Spleen (tissue), 7 donors: Measurements from ENCODE around the gene CHIC2.

ENCODE experiments used
- POLR2A ChIP-seq, 3 donors: fragments of 450-650 bp; IDR thresholded peaks; one replicate each; pipeline ENCODE4 v1.5.1; 2017; ENCODE audit warnings: antibody characterized with exemption in 3 of 3, mild to moderate bottlenecking in 1 of 3
- POLR2AphosphoS5 ChIP-seq, 3 donors: sonication (generic); formaldehyde crosslinking; IDR thresholded peaks; one replicate each; pipeline ENCODE4 v1.5.1; 2017; ENCODE audit warnings: antibody characterized with exemption in 3 of 3
- TF ChIP-seq, protein P1 (sequence below), 11 experiments: fragments of 200-600 bp in 7 of 11; fragments of 450-650 bp in 4 of 11; sonication (generic) in 4 of 11; IDR thresholded peaks in 8 of 11; conservative IDR thresholded peaks in 3 of 11; 1 replicate in 7 of 11; 2 replicates in 4 of 11; pipeline versions ENCODE4 v1.4.0 to v1.8.0; 2016 to 2021; ENCODE audit warnings: antibody characterized with exemption in 11 of 11, inconsistent platforms in 4 of 11, mild to moderate bottlenecking in 1 of 11
- donor health status: DM: no; HTN: no; CAD: no; lungs with moderate emphysema.
- donor health status: DM: no; HTN: no; CAD: no.
- donor health status: DM: no; HTN: no; CAD: no.

DNA sequence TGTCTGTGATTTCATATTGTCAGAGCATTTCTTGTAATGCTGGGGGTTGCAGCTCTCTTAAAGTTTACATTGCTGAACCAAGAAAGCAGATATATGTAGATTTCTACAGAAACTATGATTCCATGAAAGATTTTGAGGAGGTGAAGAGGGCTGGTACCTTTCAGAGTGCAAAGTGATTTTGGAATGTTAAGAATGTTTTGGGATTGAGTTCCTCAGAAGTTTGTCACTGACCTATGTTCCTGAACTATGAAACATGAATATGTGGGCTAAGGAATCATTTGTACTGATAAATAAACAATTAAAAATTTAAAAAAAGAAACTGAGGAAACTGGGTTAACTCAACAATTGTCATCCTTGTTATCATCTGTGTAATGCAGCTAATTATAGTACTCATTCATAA is 12.3 kb upstream of the CHIC2 start:
- TF ChIP-seq, protein P1, sequence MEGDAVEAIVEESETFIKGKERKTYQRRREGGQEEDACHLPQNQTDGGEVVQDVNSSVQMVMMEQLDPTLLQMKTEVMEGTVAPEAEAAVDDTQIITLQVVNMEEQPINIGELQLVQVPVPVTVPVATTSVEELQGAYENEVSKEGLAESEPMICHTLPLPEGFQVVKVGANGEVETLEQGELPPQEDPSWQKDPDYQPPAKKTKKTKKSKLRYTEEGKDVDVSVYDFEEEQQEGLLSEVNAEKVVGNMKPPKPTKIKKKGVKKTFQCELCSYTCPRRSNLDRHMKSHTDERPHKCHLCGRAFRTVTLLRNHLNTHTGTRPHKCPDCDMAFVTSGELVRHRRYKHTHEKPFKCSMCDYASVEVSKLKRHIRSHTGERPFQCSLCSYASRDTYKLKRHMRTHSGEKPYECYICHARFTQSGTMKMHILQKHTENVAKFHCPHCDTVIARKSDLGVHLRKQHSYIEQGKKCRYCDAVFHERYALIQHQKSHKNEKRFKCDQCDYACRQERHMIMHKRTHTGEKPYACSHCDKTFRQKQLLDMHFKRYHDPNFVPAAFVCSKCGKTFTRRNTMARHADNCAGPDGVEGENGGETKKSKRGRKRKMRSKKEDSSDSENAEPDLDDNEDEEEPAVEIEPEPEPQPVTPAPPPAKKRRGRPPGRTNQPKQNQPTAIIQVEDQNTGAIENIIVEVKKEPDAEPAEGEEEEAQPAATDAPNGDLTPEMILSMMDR (IDR thresholded peaks at IDR 0.05 in 8 of 11, conservative IDR thresholded peaks at IDR 0.05 in 3 of 11) = no peak
- TF ChIP-seq POLR2AphosphoS5 (IDR thresholded peaks at IDR 0.05) = no peak
- no peak for TF ChIP-seq POLR2A (IDR thresholded peaks at IDR 0.05)
